ENCODE data around the gene PGF. TPM values are rescaled to one million over a fixed set of nuclear protein-coding genes. Genes with fewer than 3 reads are reported as not detected.
A peak's percentile ranks its signal among the peaks of the same experiment; 100 is the strongest.

Gene PGF
- total and polyA plus RNA-seq, 12 donors, result 1.7 to 12.7 (median 4.9) TPM

DNA sequence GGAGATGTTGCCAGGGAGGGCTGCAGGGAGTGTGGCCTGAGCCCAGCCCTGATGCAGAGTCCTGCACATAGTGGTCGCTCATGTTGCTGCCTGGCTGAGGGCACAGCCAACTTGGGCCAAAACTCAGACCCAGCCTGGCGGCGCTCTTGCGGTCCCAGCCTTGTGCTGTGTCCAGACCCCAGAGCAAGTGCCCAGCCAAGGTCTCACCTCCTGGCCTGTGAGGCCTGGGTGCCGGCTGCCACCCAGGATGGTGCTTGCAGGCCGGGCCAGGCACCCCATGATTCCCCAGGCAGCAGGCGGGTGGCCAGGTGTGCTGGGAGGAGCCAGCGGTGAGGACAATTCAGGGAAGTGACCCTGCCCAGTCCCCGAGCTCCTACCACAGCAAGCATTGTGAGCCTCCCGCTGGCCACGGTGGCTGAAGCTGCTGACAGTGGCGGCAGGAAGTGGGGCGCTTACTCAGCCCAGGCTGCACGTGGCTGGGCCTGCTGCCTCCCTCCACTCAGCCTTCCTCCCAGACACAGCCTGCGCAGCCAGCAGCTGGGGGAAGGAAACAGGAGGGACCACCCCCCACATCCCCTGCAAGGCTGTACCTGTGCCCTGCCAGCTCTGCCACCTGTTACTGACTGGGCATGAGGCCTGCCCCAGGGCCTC, 17.7 kb upstream of the PGF start:
- H3K4me1 ChIP-seq (replicated peaks in 1 of 2), result peaks cover 0 to 11% of the 10 kb centered on the region in 2 donors
- no peaks in the 10 kb centered on the region for H3K27me3 ChIP-seq
- intact Hi-C loops (cut with DNase I), result no loop called here
- peak overlapping the region in 1 of 5 donors; percentile 34 for H3K27ac ChIP-seq
- DNase-seq, result peak in 6 of 7 donors; percentile 43 to 69 (median 54)
- no peaks in the 10 kb centered on the region for H3K36me3 ChIP-seq (replicated peaks in 1 of 2)
- WGBS, 4 donors, result 37 to 81% (median 75%) methylated on average over 3 to 15 of the region's 15 CpGs
- H3K9me3 ChIP-seq (replicated peaks in 1 of 3), result no peaks in the 10 kb centered on the region
- TF ChIP-seq, protein P1, sequence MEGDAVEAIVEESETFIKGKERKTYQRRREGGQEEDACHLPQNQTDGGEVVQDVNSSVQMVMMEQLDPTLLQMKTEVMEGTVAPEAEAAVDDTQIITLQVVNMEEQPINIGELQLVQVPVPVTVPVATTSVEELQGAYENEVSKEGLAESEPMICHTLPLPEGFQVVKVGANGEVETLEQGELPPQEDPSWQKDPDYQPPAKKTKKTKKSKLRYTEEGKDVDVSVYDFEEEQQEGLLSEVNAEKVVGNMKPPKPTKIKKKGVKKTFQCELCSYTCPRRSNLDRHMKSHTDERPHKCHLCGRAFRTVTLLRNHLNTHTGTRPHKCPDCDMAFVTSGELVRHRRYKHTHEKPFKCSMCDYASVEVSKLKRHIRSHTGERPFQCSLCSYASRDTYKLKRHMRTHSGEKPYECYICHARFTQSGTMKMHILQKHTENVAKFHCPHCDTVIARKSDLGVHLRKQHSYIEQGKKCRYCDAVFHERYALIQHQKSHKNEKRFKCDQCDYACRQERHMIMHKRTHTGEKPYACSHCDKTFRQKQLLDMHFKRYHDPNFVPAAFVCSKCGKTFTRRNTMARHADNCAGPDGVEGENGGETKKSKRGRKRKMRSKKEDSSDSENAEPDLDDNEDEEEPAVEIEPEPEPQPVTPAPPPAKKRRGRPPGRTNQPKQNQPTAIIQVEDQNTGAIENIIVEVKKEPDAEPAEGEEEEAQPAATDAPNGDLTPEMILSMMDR (IDR thresholded peaks at IDR 0.05), result no peak
- TF ChIP-seq POLR2A (IDR thresholded peaks at IDR 0.05), result no peak
- no peak overlapping the region for H3K4me3 ChIP-seq

DNA sequence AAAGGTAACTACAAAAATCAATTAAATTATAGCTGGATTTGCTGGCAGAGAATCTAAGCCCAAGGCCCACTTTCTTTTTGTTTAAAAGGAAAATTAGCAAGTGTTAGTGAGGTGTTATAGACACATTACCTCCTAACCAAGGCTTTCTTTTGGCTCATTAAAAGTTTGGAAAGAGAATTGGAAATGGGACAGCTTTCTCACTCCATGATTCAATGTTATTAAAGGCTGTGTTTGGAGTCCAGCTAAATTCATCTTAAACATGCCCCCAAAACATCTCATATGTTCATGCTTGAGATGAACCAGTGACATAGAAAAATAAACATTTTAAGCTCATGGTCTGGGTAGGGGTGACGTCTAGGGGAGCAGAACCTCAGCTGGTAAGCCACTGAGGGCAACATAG, 13.4 kb upstream of the PGF start:
- H3K27me3 ChIP-seq, result no peaks in the 10 kb centered on the region
- H3K27ac ChIP-seq, result no peak overlapping the region
- 63 to 80% (median 77%) methylated on average over 1 of the region's 1 CpG for WGBS, 4 donors
- intact Hi-C loops (cut with DNase I), result no loop called here
- no peak for TF ChIP-seq POLR2A (IDR thresholded peaks at IDR 0.05)
- TF ChIP-seq, protein P1 (IDR thresholded peaks at IDR 0.05), result no peak
- H3K4me1 ChIP-seq (replicated peaks in 1 of 2), result peaks cover 0 to 3% of the 10 kb centered on the region in 2 donors
- H3K36me3 ChIP-seq (replicated peaks in 1 of 2), result no peaks in the 10 kb centered on the region
- DNase-seq, result no peak
- no peaks in the 10 kb centered on the region for H3K9me3 ChIP-seq (replicated peaks in 1 of 3)
- no peak overlapping the region for H3K4me3 ChIP-seq

DNA sequence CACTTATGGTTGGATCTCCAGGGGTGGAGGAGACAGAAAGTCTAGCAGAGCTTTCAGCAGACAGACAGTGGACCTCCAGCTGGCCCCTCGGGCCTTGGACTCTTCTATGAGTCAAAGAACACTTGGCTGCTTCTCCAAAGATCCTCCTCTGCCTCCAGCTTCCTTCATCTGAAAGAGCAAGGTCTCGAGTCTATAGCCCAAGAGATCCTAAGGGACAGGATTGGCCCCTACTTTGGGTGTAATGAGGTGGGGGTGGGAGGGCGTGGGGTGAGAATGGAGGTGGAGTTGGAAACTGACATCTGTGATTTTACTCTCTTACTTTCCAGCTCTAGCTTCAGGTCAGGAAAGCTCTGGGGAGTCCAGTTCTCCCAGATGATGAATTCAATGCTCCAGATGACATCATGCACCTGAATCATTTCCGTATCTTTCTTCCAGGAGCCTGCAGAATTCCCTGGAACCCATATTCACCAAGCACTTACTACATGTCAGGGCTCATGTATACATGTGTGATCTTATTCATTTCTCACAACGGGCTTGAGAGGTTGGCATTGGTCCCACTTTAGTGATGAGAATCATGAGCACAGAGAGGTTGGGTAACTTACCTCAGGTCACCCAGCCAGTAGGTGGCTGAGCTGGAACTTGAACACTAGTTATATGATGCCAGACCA, 10.2 kb upstream of the PGF start:
- Histone ChIP-seq H3K27me3 (no peaks in the 10 kb centered on the region), H3K27ac (no peak overlapping the region), H3K4me3 (no peak overlapping the region), H3K36me3 (replicated peaks in 1 of 2) (no peaks in the 10 kb centered on the region), H3K9me3 (replicated peaks in 1 of 3) (no peaks in the 10 kb centered on the region), H3K4me1 (replicated peaks in 1 of 2) (peaks cover 0 to 4% of the 10 kb centered on the region in 2 donors)
- WGBS, 4 donors, result 74 to 86% (median 84%) methylated on average over 3 to 5 of the region's 5 CpGs
- DNase-seq, result no peak
- TF ChIP-seq, protein P1 (IDR thresholded peaks at IDR 0.05), result no peak
- TF ChIP-seq POLR2A (IDR thresholded peaks at IDR 0.05), result no peak
- intact Hi-C loops (cut with DNase I), result no loop called here

DNA sequence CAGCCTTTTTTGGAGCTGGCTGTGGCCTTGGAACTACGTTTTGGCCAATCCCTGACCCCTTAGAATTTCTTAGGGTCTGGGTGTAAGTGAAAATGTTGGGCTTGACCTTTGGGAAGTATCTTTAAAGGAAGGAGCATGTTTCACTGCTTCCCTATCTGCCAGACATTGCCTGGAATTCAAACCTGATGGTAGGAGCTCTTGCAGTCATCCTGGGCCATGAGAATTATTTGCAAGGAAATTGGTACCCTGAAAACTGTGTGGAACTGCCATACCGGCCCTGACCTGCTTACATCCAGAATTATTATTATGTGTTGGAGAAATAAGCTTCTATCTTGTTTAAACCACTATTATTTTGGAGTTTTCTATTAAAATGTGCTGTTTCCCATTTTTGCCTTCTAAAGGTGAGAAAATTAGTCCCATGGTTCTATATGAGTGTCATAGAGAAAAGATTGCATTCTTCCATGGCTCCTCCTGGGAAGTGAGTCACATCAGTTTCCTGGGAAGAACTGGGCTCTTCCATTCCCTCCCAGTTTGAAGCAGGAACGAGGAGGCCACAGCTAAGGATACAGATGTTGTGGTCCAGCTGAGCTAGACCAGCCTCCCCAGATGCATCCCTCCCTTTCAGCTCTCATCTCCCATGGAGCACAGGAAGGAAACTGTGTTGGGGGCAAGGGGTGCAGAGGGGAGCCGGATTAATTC, 9.5 kb upstream of the PGF start:
- TF ChIP-seq POLR2A (IDR thresholded peaks at IDR 0.05), result no peak
- TF ChIP-seq, protein P1 (IDR thresholded peaks at IDR 0.05), result no peak
- no peak overlapping the region for H3K4me3 ChIP-seq
- H3K27ac ChIP-seq, result no peak overlapping the region
- DNase-seq, result no peak
- H3K9me3 ChIP-seq (replicated peaks in 1 of 3), result no peaks in the 10 kb centered on the region
- intact Hi-C loops (cut with DNase I), result no loop called here
- 51 to 66% (median 64%) methylated on average over 4 of the region's 4 CpGs for WGBS, 4 donors
- H3K4me1 ChIP-seq (replicated peaks in 1 of 2), result peaks cover 0 to 4% of the 10 kb centered on the region in 2 donors
- H3K36me3 ChIP-seq (replicated peaks in 1 of 2), result no peaks in the 10 kb centered on the region
- H3K27me3 ChIP-seq, result no peaks in the 10 kb centered on the region

Data from adrenal gland (tissue), 12 donors.